GM18873 (cell line): ENCODE data around the gene ENTR1.
A peak's percentile ranks its signal among the peaks of the same experiment; 100 is the strongest.

Experiments
- ATAC-seq: cut with Tn5 transposase; IDR thresholded peaks from one replicate; pipeline ENCODE4 v1.9.1; 2021; ENCODE audit warnings: mild to moderate bottlenecking, moderate library complexity, moderate number of reproducible peaks; ENCODE audit not compliant: unreplicated experiment, low FRiP score

ENTR1 gene, protein sequence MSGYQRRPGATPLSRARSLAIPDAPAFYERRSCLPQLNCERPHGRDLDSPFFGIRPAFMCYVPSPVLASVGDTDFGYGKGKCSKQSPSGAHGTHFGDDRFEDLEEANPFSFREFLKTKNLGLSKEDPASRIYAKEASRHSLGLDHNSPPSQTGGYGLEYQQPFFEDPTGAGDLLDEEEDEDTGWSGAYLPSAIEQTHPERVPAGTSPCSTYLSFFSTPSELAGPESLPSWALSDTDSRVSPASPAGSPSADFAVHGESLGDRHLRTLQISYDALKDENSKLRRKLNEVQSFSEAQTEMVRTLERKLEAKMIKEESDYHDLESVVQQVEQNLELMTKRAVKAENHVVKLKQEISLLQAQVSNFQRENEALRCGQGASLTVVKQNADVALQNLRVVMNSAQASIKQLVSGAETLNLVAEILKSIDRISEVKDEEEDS

DNA sequence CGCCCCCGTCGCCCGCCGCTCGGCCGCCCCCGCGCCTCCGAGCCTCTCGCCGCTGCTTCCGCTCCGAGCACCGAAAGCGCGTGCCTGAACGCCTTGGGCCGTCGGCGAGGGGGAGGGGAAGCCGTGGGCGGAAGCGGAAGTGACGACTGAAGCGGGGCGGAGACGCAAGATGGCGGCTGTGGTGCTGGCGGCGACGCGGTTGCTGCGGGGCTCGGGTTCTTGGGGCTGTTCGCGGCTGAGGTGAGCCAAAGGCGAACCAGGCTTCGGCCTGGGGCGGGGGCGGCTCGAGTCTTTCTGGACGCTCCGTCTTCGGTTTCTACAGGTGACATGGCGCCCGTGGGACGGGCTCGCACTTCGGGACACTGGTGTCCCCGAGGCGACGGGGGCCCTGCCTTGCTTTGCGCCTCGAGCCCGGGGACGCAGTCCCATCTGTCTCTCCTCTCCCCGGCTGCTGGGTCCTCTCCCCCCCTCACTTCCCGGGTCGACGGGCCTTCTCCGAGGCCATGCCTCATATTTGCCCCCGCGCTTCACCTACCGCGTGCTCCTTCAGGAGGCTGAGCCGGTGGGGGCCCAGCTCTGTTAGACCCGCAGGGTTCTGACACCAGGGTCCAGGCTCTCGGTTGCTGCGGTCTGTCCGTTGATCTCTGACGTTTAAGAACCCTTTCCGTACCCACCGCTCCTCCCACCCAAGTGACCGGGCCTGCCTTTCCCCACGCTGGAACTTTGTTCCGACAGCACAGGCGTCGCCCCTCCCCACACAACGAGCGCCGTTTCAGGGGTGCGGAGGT lies at the start of gene ENTR1, which contains the start of gene PMPCA:
Gene ENTR1 (minus strand): TSS at position 115 of the 788 bp plus-strand sequence. CDS start 217 bp downstream, outside the sequence.
Gene PMPCA (plus strand): TSS at position 159 of the 788 bp plus-strand sequence. CDS start 11 bp downstream, at position 170.
- peak; percentile 57 for ATAC-seq

DNA sequence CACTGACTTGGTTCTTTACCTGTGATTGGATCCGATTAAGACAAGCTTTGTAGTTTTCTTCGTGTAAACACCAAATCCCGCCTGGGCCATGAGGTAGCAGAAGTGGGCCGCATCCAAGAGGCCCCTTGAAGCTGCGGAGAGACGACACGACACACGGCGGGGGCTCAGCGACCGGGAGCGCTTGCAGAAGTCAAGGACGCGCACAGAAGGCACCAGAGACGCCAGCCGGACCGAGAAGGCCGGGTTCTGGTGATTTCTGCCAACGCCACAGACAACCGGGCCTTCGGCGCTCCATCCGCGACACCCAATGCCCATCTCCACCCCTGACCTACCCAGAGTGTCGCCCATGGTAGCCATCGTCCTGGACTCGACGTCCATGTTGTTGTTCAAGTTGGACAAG lies 49.0 kb upstream of the ENTR1 start:
- ATAC-seq = no peak

DNA sequence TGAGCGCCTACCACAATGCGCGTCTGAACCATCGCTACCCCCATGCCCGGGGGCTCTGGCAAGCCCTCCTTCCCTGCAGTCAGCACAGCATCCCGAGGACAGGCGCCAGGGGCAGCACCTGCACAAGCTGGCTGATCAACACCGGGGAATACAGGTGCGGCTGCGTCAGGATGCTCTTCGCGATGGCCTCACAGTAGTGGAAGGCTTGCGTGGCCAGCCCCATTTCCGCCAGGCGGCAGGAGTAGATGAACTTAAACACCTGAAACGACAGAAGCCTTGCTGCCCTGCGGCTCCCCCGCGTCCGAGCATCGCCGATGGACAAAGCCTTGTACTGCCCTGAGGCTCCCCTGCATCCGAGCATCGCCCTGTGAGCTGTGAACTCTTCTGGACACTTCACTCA lies 46.9 kb upstream of the ENTR1 start:
- ATAC-seq = no peak

DNA sequence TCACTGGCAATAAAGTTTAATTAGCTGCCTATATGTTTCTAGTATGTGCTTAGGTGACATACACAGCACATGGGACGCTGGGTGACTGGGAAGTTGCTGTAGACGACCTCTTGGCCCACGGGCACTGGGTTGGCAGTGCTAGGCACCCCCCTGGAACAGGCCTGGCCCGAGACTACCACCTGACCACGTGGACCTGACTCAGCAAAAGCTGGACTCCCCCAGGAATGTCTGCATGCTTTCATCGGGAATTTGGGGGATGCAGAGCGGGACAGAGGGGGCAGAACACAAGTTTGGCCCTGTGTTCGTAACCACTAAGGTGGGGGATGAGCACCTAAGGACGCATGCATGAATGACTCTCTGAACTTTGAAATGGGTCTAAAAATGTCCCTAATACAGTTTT lies 45.8 kb upstream of the ENTR1 start:
- ATAC-seq = no peak

DNA sequence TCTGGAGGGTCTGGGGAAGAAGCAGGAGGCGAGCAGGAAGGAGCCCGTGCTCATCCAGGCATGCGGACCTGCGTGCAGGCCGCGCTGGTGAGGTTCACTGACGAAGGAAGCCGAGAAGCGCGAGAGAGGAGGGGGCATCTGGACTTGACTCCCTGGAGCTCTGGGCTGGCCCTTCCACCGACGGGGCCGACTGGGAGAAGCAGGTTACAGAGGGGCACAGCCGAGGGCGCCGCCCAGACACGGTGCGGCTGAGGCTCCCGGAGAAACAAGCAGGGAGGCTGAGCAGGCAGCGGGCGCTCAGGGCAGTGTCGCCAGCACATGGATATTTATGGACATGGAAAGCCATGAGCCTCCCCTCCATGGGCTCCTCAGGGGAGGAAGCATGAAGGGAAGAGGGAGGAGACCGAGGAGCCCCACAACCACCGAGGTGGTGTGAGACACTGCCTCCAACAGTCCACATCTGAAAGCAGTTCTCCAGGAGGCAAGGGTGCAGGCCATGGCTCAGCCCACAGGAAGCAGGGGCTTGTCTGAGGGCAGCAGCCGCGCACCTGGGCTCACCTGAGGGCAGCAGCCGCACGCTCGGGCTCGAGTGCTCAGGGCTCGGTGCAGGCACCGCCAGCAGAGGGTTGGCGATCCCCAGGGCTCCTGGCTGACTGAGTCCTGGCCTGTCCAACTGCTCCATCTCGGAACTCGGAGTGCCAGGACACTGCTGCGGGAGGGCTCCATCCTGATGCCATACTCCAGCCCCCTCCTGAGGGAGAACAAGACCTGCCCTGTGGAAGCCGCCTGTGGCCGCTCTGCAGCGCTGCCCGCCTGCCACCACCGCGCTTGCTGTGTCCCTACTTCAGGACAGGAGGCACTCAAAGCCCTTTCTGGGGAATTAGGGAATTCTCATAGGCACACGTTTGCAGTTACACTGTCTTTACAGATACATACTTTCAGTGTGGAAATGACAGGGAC lies 44.9 kb upstream of the ENTR1 start:
- ATAC-seq = no peak

DNA sequence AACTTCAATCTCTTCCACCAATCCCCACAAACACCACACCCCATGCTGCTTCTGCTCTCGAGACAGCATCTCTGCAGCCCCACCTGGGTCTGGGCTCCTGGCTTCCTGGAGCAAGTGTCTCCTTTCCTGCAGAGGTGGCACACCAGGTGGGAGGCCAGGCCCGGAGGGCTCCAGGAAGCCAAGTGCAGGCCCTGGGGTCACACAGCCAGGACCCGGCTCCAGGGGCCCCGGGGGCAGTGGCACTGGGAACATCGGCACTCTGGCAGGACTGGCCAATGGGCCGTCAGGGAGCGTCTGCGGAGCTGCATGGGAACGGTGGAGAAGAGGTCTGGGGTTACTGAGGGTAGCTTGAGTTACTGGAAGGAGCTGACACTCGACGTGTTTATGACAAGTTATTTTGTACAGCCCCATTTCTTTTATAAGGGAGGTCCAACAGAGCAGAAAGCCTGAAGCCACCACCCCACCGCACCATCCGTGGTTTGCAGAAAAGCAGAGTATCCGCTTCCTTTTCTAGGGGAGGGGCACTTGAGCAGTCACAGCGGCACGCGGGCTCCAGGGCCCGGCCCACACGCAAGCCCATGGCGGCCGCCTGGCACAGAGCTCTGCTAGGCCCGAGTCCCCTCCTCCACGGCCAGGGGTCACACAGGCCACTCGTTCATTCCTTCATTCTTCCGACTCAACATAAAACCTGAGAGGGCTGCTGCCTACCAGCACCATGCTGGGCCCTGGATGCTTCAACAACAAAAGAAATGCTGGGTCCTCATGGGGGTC lies 43.8 kb upstream of the ENTR1 start:
- no peak for ATAC-seq

DNA sequence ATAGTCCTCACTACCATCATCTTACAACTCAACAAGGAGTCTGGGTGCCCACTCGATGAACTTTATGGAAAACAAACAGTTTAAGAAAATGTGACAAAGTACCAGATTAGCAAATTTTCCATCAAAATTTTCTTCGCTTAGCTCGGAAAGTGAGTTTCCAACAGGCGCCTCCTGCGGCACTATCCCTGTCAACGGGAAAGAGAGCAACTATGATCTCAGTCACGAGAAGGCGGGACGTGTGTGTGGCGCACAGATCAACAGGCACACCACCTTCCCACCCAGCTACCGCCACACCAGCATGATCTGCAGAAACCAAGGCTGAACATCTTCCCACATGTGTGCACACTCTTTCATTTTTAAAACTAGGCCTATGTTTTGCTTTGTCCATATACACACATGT lies 42.9 kb upstream of the ENTR1 start:
- ATAC-seq = no peak

DNA sequence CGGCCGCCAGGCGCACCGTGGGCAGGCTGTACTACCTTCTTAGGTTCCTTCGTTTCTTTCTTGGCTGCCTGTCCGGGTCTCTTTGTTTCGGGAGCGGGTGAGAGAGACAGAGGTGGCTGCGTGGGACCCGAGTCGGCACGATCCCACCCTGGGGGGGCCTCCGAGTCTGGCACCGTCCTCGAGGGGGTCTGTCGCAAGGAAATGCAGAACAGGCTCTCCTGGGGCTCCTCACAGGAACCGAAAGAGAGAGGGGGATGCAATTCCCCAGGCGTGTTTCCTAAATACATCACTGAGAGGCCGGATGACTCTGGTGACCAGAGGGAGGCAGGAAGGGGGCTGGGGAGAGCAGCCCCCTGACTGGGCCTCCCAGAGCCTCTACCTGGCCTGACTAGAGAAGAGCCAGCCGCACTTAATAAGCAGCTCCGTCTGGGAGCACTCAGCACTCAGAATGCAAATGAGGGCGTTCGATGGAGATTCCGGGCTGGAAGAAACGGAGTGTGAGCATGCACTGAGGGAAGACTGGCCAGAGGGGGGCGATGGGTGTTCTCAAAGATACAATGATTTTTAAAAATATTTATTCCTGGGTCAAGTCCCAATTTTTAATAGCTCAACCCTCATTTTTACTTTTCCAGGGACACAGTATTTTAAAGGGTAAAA lies 40.9 kb upstream of the ENTR1 start:
- ATAC-seq = no peak

DNA sequence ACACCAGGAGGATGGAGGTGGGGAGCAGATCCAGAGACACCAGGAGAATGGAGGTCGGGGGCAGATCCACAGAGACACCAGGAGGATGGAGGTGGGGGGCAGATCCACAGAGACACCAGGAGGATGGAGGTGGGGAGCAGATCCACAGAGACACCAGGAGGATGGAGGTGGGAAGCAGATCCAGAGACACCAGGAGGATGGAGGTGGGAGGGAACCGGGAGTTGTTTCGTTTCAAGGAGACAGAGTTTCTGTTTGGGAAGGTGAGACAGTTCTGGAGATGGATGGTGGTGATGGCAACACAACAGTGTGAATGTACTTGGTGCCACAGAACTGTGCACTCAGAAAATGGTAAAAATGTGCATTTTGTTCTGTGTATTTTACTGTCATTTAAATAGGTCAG lies 38.2 kb upstream of the ENTR1 start:
- no peak for ATAC-seq

DNA sequence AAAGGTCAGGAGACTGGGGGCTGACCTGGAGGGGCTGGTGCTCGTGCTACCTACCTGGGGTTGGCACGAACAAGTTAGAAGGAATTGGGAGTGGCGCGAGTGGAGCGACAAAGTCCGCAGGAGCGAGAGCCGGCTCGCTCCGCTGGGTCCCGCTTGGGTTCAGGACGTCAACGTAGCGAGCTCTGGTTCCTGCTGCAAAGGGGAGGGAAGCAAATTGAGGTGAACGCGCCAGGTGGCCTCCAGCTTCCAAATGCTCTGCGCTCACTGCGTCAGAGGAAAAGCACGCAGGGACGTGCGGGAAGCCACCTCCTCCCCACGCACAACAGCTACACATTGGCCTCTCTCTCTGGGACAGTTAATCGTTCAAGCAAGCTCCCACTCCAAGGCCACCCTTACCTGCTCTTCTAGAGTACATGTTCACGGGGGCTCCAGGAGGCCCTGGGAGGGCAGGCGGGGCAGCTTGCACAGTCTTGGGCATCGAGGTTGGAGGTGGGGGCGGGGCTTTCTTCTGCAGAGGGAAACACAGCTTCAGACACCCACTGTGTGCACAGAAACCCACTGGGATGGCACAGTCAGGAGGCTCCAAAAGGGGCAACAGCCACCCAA lies 36.9 kb upstream of the ENTR1 start:
- no peak for ATAC-seq

DNA sequence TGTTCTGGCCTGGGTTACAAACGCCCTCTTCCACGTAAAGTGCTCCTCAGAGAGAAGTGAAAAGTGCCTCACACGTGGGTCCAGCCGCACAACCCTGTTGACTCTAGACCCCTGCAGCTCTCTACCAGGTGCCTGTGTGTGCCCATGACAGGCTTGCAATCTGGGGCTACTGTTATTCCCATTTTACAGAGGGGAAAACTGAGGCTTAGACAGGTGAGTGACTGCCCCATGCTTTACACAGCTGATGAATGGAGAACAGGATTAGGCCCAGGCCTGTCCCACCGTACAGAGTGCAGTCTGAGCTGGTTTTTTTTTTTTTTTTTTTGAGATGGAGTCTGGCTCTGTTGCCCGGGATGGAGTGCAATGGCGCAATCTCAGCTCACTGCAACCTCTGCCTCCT lies 35.4 kb upstream of the ENTR1 start:
- no peak for ATAC-seq

DNA sequence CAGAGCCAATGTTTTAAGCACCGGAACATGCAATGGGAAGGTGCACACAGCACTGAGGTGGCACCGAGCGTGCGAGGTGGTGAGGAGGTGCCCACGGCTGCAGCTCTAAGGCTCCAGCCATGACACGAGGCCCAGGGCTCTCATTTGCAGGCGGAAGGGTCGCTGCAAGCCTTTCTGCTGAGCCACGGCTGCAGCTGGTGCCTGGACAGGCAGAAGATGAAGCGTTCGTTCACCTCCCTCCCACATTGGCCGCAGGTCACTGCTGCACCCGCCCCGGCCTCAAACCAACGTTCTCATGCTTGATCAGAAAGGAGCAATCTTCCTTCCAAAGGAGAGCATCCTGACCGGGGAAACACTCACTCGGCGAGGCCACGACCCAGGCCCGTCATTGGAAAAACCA lies 33.7 kb upstream of the ENTR1 start:
- ATAC-seq = no peak

DNA sequence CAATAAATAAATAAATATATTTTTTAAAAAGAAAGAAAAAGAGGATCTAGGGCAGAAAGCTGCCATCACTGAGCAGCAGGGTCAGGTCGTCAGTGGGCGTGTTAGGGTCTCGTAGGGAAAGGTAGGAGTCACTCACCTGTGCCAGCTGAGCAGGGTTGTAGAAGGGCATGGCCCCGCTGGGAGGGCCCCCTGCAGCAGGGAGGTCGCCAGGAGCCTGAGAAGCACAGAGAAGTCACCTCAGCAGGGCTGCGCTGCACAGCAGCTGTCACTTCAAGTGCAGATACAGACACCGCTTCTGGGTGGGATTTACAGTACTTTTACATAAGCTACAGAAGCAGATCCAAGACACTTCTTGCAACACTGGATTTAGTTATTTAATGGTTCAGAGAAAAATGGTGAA lies 33.3 kb upstream of the ENTR1 start:
- no peak for ATAC-seq

DNA sequence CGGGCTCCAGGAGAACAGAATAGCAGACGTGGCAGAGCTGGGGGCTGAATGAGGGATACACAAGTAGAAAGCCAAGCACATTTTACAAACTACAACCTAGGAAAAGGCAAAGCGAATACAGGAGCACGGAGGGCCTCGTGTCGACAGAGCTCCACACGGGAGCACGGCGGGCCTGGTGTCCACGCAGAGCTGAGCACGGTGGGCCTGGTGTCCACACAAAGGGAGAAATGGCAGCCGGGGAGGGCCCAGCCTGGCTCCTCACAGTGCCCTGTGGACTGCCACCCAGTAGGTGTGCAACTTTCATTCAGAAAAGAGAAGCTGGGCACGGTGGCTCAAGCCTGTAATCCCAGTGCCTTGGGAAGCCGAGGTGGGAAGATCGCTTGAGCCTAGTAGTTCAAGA lies 32.7 kb upstream of the ENTR1 start:
- ATAC-seq = no peak

DNA sequence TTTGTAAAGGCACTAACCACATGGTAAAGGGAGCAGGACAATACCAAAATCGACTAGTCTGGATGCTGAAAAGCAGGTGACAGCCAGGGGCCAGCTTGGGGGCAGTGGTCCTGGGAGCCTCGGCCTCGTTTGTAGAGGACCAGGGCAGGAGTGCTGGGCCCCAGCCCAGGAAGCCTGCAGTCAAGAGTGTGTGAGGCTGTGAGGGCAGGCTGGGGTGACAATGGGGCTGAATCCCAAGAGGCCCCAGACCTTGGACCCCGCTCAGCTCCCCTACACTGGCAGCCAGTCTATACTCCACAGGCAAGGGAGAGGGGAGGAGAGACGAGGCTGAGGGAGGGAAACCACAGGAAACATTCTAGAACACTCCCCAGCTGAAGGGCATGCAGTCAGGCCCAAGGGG lies 31.9 kb upstream of the ENTR1 start:
- ATAC-seq = no peak

DNA sequence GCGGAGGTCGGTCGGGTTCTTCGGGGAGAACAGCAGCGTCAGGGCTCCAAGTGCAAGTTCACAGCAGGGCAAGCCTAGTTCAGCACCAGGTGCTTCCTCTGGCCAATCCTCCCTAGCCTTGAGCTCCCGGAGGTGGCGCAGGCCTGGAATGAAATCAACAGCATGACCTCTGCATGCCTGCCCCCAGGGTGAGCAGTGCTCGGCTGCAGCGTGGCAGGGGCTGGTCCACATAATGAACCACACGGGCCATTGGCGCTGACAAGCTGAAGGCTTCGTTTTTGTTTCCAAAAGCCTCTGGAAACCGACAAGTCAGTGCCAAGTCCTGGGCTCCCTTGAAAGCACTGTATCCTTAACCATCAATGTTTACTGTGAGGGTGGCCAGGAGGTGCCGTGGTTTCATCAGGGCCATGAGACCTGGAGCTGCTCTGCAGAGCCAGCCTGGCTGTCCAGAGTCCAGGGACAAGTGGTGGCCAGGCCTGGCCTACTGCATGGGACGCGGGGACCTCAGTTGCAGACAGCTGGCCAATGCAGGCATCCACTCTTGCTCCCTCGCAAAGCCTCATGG lies 31.3 kb upstream of the ENTR1 start:
- ATAC-seq = no peak

DNA sequence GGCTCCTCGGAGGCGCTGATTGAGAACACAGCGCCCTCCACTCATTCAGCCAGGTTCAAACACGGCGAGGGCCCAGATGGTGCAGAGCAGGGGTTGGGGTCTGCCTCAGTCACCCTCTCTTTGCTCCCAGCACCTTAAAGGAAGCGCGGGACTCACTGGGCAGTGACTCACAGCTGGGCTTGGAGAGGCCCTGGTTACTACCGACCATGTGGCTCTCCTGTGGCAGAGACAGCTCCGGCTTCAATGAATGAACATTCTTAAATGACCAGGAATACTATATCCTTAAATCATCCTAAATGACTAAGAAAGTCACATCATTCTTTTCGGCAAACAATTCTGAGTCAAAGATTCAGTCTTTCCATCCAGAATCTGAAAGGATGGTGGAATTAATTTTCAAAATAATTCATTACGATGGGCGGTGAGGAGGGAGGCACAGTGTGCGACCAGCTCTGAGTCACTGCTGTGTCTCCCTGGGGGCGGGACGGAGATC lies 30.8 kb upstream of the ENTR1 start:
- no peak for ATAC-seq
